HepG2 (cell line): Measurements from ENCODE around the gene SLC25A17. TPM values are rescaled to one million over a fixed set of nuclear protein-coding genes. Genes with fewer than 3 reads are reported as not detected.

Source experiments
- ATAC-seq: fragments of 200-7000 bp; cut with Tn5 transposase; 3 replicates; pipeline ENCODE4 v1.9.1; 2020; ENCODE audit warnings: mild to moderate bottlenecking, moderate library complexity
- BruUV-seq: library from RNA; stranded (reverse); fragments of 400-500 nt; replicated peaks from 2 replicates; lab custom pipeline; 2021; lab: Mats Ljungman, UMichigan
- CTCF ChIA-PET: fragments of 300-600 bp; formaldehyde crosslinking; extraction: SDS; loops from one replicate; lab custom pipeline; 2021; ENCODE audit warnings: low total read pairs, inconsistent platforms, low intra/inter-chr PET ratio; lab: Yijun Ruan, JAX
- POLR2A ChIA-PET: fragments of 350-600 bp; sonication (Branson Sonifier 250); formaldehyde crosslinking; loops from one replicate; lab custom pipeline; 2020; ENCODE audit warnings: antibody characterized with exemption, inconsistent platforms; lab: Yijun Ruan, JAX
- DNase-seq: peaks from one replicate; pipeline ENCODE4 v3.0.0-alpha.2; 2015; ENCODE audit warnings: low spot score
- FAIRE-seq: peaks from 3 replicates; lab custom pipeline; 2011; peaks lifted over from hg19 to GRCh38; lab: Jason Lieb, UNC
- H2AFZ ChIP-seq: one replicate; pipeline ENCODE4 v1.6.1; 2011; ENCODE audit warnings: low read length, inconsistent platforms
- H3K27ac ChIP-seq: fragments of 300-600 bp; 3 replicates; pipeline ENCODE4 v1.8.0; 2011; ENCODE audit warnings: mixed run types, mild to moderate bottlenecking, mixed read lengths, low read length, inconsistent platforms; ENCODE audit not compliant: insufficient read depth; ENCODE audit errors: extremely low read length
- H3K27me3 ChIP-seq, 2 experiments: fragments of 200-600 bp in 1 of 2; 2 replicates in 1 of 2; 3 replicates in 1 of 2; pipeline versions ENCODE4 v1.6.0 to v1.8.0; 2011; ENCODE audit warnings: low read length in 2 of 2, mild to moderate bottlenecking in 2 of 2, moderate library complexity in 2 of 2, inconsistent platforms in 1 of 2; ENCODE audit not compliant: insufficient read depth in 2 of 2, control insufficient read depth in 1 of 2
- H3K36me3 ChIP-seq, 2 experiments: fragments of 200-600 bp in 1 of 2; replicated peaks in 1 of 2; 2 replicates in 1 of 2; 3 replicates in 1 of 2; pipeline versions ENCODE4 v1.5.1 to v1.8.0; 2011; ENCODE audit warnings: low read length in 2 of 2, inconsistent platforms in 1 of 2; ENCODE audit not compliant: insufficient read depth in 2 of 2, control insufficient read depth in 1 of 2
- H3K4me1 ChIP-seq: 2 replicates; pipeline ENCODE4 v1.5.1; 2012; ENCODE audit warnings: low read length, inconsistent platforms; ENCODE audit not compliant: insufficient read depth
- H3K4me2 ChIP-seq: 2 replicates; pipeline ENCODE4 v1.6.0; 2011; ENCODE audit warnings: low read depth, low read length, inconsistent platforms
- H3K4me3 ChIP-seq, 3 experiments: fragments of 200-600 bp in 1 of 3; sonication (generic), shearing (Covaris generic) in 1 of 3; replicated peaks in 1 of 3; 2 replicates each; pipeline ENCODE4 v1.5.1; 2011 to 2016; ENCODE audit warnings: low read length in 3 of 3, inconsistent platforms in 2 of 3, low read depth in 2 of 3, mild to moderate bottlenecking in 2 of 3, control low read depth in 1 of 3, mixed read lengths in 1 of 3; ENCODE audit not compliant: insufficient read depth in 1 of 3
- H3K79me2 ChIP-seq: one replicate; pipeline ENCODE4 v1.6.1; 2011; ENCODE audit warnings: low read length, inconsistent platforms; ENCODE audit not compliant: insufficient read depth
- H3K9ac ChIP-seq: 2 replicates; pipeline ENCODE4 v1.6.0; 2011; ENCODE audit warnings: mild to moderate bottlenecking, low read depth, low read length, inconsistent platforms; ENCODE audit not compliant: insufficient read depth
- H3K9me3 ChIP-seq: 2 replicates; pipeline ENCODE4 v1.5.1; 2012; ENCODE audit warnings: mild to moderate bottlenecking, low read length
- H4K20me1 ChIP-seq: 2 replicates; pipeline ENCODE4 v1.6.0; 2011; ENCODE audit warnings: inconsistent platforms, mild to moderate bottlenecking, low read length, moderate library complexity; ENCODE audit not compliant: insufficient read depth
- CBX5 ChIP-seq: sonication (generic); formaldehyde crosslinking; IDR thresholded peaks from 2 replicates; pipeline ENCODE4 v1.4.0; 2020; ENCODE audit warnings: missing genetic modification reagents, borderline replicate concordance
- SPEN ChIP-seq: sonication (generic); formaldehyde crosslinking; IDR thresholded peaks from 2 replicates; pipeline ENCODE4 v1.5.1; 2020; ENCODE audit warnings: low read depth, mild to moderate bottlenecking, missing genetic modification reagents
- WGBS: methylation state at CpG from one replicate; pipeline ENCODE4 v1.1.6; 2017; ENCODE audit warnings: low lambda C conversion rate; 5-methylcytosine and 5-hydroxymethylcytosine counted together
- in situ Hi-C: cut with HindIII; loops from 2 replicates; pipeline ENCODE4 v1.10.0; 2017; ENCODE audit warnings: low pct_unique_long_range_greater_than_20kb; ENCODE audit not compliant: extremely low pct_ligation_motif_present
- intact Hi-C: fragments of 100-400 bp; cut with micrococcal nuclease; formaldehyde crosslinking; loops from one replicate; pipeline ENCODE4 v1.10.0; 2022; ENCODE audit not compliant: unreplicated experiment
- polyA plus RNA-seq, 8 experiments: library from polyadenylated mRNA; depleted of rRNA in 3 of 8; stranded (reverse) in 7 of 8; unstranded in 1 of 8; fragments of >200 nt; fragmentation: Illumina TruSeq in 4 of 8; extraction: Trizol in 4 of 8; gene quantifications; 2 replicates each; pipeline versions ENCODE4 v1.2.1 to v1.2.3, GENCODE V29; 2011 to 2016; ENCODE audit warnings: low read depth in 4 of 8, missing spikeins in 1 of 8, mixed read lengths in 1 of 8; ENCODE audit not compliant: insufficient read depth in 1 of 8
- total RNA-seq, 5 experiments: library from RNA; depleted of rRNA; stranded (reverse); fragments of >200 nt; fragmentation: Illumina TruSeq; extraction: Trizol; gene quantifications; 2 replicates each; pipeline ENCODE4 v1.2.3, GENCODE V29; 2016; ENCODE audit warnings: low read depth in 1 of 5
- TF ChIP-seq, protein P1 (sequence below): sonication (generic); formaldehyde crosslinking; IDR thresholded peaks from 2 replicates; pipeline ENCODE4 v1.4.0; 2020; ENCODE audit warnings: mild to moderate bottlenecking, missing genetic modification reagents
- TF ChIP-seq, protein P2 (sequence below): sonication (generic); formaldehyde crosslinking; IDR thresholded peaks from 2 replicates; pipeline ENCODE4 v1.8.1; 2023; ENCODE audit warnings: mild to moderate bottlenecking, missing genetic modification reagents, borderline replicate concordance
- TF ChIP-seq, protein P3 (sequence below): sonication (generic); formaldehyde crosslinking; IDR thresholded peaks from 2 replicates; pipeline ENCODE4 v1.4.0; 2020; ENCODE audit warnings: missing genetic modification reagents
- TF ChIP-seq, protein P4 (sequence below): IDR thresholded peaks from 2 replicates; pipeline ENCODE4 v1.6.1; 2012; ENCODE audit warnings: inconsistent platforms

Gene SLC25A17
- total and polyA plus RNA-seq, 2 of the 13 experiments (the other 11 are each of a cell fraction or from before 2014, with no cell fraction given): 15.7 to 27.9 TPM

DNA sequence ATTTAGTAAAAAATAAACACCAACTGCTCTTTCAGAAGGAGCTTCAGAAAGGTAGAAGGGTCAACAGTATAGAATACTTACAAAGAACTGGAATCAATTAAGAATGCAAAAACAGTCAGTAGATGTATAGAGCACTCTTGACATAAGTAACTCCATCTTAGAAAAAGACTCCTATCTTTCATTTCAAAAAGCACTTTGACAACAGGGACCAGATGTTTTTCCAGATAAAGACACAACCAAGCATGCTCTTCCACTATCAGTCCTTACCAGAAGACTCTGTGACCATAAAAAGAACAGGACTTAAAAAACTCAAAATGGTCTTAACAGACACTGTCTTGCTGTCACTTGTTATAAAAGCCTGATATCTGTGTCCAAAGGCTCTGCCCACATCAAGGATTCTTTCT, 5.2 kb downstream of the SLC25A17 start:
- ATAC-seq: no peak
- peaks cover 27% of the 10 kb centered on the region for H3K4me1 ChIP-seq
- TF ChIP-seq CBX5 (CRISPR knock-in tag) (no peak), SPEN (CRISPR knock-in tag) (no peak)
- H4K20me1 ChIP-seq: no peaks in the 10 kb centered on the region
- no peak overlapping the region for H2AFZ ChIP-seq
- CTCF ChIA-PET: no interaction called here
- no peak overlapping the region for H3K4me2 ChIP-seq
- POLR2A ChIA-PET: no interaction called here
- no peak overlapping the region for H3K4me3 ChIP-seq
- H3K79me2 ChIP-seq: peaks cover 54% of the 10 kb centered on the region
- DNase-seq: no peak
- in situ Hi-C loops (no loop called here), intact Hi-C loops (no loop called here)
- H3K9me3 ChIP-seq: no peaks in the 10 kb centered on the region
- FAIRE-seq: no peak
- BruUV-seq: no TSS peak
- H3K9ac ChIP-seq: no peak overlapping the region
- H3K27ac ChIP-seq: no peak overlapping the region
- H3K36me3 ChIP-seq: 0 out of 5 replicates have a peak, but pooled peaks cover 0 to 3% of the 10 kb centered on the region in 2 experiments
- H3K27me3 ChIP-seq: no peaks in the 10 kb centered on the region; a peak in 1 of 5 replicates

DNA sequence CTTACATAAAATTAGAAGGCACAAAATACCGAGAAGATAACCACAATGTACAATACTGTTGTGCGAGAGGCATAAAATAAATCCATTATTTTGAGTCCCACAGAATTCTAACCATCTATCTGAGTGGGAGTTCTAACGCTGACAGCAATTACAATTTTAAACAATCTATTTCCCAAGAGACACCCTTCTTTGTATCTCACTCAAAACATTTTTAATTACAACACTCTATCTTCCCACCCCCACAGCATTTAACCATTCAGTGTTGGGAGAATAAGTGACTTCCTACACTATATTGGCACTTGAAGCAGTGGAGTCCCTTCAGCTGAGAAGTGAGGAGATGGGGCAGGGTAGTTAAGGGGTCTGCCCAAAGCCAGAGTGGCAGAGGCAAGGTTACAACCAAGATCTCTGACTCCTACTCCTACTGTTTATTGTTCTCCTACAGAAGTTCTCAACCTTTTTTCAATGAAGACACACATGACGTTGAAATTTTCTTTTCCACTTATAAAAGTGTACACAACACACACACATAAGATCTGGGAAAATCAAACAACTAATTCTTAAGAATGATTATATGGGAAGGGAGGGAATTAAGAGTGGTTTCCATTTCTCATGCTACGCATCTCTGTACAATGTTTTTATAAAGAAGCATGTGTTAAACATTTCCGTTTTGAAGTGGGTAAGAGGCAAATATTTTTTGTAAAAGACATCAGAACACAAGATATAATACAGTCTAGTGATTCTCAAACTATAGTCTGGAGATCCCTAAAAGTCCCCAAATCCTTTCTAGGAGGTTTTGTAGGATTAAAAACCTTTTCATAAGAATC, 10.9 kb downstream of the SLC25A17 start:
- Histone ChIP-seq H3K4me1 (0 out of 2 replicates have a peak, but pooled peaks cover 4% of the 10 kb centered on the region), H3K4me3 (no peak overlapping the region), H3K4me2 (no peak overlapping the region), H4K20me1 (no peaks in the 10 kb centered on the region), H3K9ac (no peak overlapping the region), H2AFZ (no peak overlapping the region), H3K27me3 (no peaks in the 10 kb centered on the region), H3K9me3 (no peaks in the 10 kb centered on the region), H3K79me2 (peaks cover 24% of the 10 kb centered on the region), H3K27ac (no peak overlapping the region), H3K36me3 (peaks cover 0 to 14% of the 10 kb centered on the region in 2 experiments; a peak in 1 of 5 replicates)
- WGBS: 95% methylated on average over 6 of the region's 6 CpGs
- ATAC-seq (no peak), DNase-seq (no peak), FAIRE-seq (no peak)
- ChIA-PET CTCF (no interaction called here), POLR2A (no interaction called here)
- in situ Hi-C loops: no loop called here
- no TSS peak for BruUV-seq
- TF ChIP-seq, protein P1, sequence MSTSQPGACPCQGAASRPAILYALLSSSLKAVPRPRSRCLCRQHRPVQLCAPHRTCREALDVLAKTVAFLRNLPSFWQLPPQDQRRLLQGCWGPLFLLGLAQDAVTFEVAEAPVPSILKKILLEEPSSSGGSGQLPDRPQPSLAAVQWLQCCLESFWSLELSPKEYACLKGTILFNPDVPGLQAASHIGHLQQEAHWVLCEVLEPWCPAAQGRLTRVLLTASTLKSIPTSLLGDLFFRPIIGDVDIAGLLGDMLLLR: no peak
- TF ChIP-seq, protein P2, sequence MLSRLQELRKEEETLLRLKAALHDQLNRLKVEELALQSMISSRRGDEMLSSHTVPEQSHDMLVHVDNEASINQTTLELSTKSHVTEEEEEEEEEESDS: no peak
- TF ChIP-seq, protein P3, sequence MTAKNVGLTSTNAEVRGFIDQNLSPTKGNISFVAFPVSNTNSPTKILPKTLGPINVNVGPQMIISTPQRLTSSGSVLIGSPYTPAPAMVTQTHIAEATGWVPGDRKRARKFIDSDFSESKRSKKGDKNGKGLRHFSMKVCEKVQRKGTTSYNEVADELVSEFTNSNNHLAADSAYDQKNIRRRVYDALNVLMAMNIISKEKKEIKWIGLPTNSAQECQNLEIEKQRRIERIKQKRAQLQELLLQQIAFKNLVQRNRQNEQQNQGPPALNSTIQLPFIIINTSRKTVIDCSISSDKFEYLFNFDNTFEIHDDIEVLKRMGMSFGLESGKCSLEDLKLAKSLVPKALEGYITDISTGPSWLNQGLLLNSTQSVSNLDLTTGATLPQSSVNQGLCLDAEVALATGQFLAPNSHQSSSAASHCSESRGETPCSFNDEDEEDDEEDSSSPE: no peak
- TF ChIP-seq, protein P4, sequence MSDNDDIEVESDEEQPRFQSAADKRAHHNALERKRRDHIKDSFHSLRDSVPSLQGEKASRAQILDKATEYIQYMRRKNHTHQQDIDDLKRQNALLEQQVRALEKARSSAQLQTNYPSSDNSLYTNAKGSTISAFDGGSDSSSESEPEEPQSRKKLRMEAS: no peak
- intact Hi-C loops: no loop called here
